Mucosa of descending colon (tissue), 3 donors: ENCODE results near the gene ATRNL1. TPM values are rescaled to one million over a fixed set of nuclear protein-coding genes. Genes with fewer than 3 reads are reported as not detected.

Experiments used
- ATAC-seq: fragments of 200-7000 bp; cut with Tn5 transposase; one replicate; pipeline ENCODE4 v1.9.1; 2020; ENCODE audit warnings: mild to moderate bottlenecking, moderate library complexity
- DNase-seq, 3 donors: peaks; one replicate each; pipeline ENCODE4 v3.0.0-alpha.2; 2020
- H3K36me3 ChIP-seq: fragments of 200-600 bp; one replicate; pipeline ENCODE4 v1.8.0; 2021; ENCODE audit warnings: low read depth, mild to moderate bottlenecking
- H3K4me1 ChIP-seq: fragments of 200-600 bp; one replicate; pipeline ENCODE4 v1.8.0; 2021; ENCODE audit warnings: low read depth, mild to moderate bottlenecking
- H3K4me3 ChIP-seq: fragments of 200-600 bp; one replicate; pipeline ENCODE4 v1.8.0; 2021; ENCODE audit warnings: mild to moderate bottlenecking
- H3K9me3 ChIP-seq: fragments of 200-600 bp; one replicate; pipeline ENCODE4 v1.8.0; 2021; ENCODE audit warnings: mild to moderate bottlenecking
- CTCF ChIP-seq: fragments of 200-600 bp; IDR thresholded peaks from one replicate; pipeline ENCODE4 v1.8.0; 2022; ENCODE audit warnings: antibody characterized with exemption, mild to moderate bottlenecking
- intact Hi-C, 2 donors: fragments of 100-400 bp; cut with DNase I in 1 of 2; cut with micrococcal nuclease in 1 of 2; formaldehyde crosslinking; loops; one replicate each; pipeline versions ENCODE4 v1.11.0 to v1.11.1; 2022; cut with DNase I, micrococcal nuclease
- total RNA-seq, 3 donors: library from RNA; stranded (reverse); fragmentation: NEBNext Ultra II Directional in 2 of 3; extraction: Animal tissue kit (Norgen Biotek cat#: 25700) in 2 of 3; gene quantifications; one replicate each; pipeline versions ENCODE4 v1.2.1 to v1.2.4, GENCODE V29; 2021 to 2023
- donor health status: DM: no; HTN: no; CAD: no; lungs with moderate emphysema.
- donor health status: DM: no; HTN: no; CAD: no.
- donor health status: DM: no; HTN: yes; CAD: no.

Gene ATRNL1
- total RNA-seq, 3 donors from 2014 or later = 0.58 to 61.7 (median 1.8) TPM

DNA sequence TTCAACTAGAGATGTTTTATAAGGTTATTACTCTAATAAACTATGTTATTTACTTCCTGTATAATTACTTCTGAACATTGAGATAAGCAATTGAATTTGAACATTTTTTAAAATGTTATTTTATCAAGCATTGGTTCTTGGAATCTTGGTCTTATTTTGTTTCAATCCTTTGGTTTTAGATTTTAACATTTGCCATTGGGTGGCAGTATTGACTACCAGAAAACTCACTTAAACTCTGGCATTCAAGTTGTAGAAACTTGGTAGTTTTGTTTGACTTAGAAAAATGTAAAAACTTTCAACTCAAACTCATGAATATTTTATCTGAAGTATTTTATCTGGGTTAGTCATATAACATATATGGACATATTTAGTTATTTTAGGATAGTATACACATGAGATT is 48.1 kb downstream of the ATRNL1 start:
- intact Hi-C loops = no loop called here
- Histone ChIP-seq H3K4me3 (no peak overlapping the region), H3K9me3 (no peaks in the 10 kb centered on the region), H3K4me1 (no peaks in the 10 kb centered on the region), H3K36me3 (no peaks in the 10 kb centered on the region)
- ATAC-seq (no peak), DNase-seq (no peak)
- TF ChIP-seq CTCF = no peak

DNA sequence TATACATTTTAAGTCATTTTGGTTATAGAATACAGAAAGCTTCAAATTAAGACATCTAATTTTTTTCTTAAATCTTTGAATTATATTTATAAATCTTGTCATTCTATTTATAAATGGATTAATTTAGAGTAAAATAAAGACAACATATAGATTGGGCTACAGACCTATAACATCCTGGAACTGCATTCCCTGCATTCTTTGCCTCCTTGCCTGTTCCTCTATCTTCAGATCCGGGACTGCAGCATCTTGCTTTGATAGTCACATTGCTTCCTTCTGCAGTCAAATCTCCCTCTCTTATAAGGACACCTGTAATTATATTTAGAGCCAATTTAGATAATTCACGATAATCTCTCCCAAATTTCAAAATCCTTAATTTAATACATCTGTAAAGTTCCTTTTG is 64.2 kb downstream of the ATRNL1 start:
- TF ChIP-seq CTCF = no peak
- intact Hi-C loops = no loop called here
- H3K4me1 ChIP-seq = no peaks in the 10 kb centered on the region
- no peak for DNase-seq
- ATAC-seq = no peak
- no peak overlapping the region for H3K4me3 ChIP-seq
- H3K9me3 ChIP-seq = no peaks in the 10 kb centered on the region
- H3K36me3 ChIP-seq = no peaks in the 10 kb centered on the region

DNA sequence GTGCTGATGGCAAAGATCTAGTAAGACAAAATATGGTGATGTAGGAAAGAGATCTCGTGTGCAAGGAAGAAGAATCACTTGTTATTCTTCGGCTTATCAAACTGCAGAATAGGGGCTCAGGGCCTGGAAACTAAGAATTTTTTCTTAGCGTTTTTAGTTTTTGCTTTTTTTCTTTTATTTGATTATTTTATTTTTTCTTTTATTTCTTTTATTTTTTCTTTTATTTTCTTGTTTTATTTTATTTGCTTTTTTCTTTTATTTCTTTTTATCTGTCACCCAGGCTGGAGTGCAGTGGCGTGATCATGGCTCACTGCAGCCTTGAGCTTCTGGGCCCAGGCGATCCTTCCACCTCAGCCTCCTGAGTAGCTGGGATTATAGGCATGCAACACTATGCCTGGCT is 70.0 kb downstream of the ATRNL1 start:
- Histone ChIP-seq H3K4me3 (no peak overlapping the region), H3K36me3 (no peaks in the 10 kb centered on the region), H3K4me1 (no peaks in the 10 kb centered on the region), H3K9me3 (no peaks in the 10 kb centered on the region)
- intact Hi-C loops = no loop called here
- TF ChIP-seq CTCF = no peak
- DNase-seq = peak in 1 of 3 donors; percentile 8
- no peak for ATAC-seq

GRCh38 chr10:115164220-115164619 is 71.1 kb downstream of the ATRNL1 start:
- Histone ChIP-seq H3K9me3 (no peaks in the 10 kb centered on the region), H3K4me3 (no peak overlapping the region), H3K4me1 (no peaks in the 10 kb centered on the region), H3K36me3 (no peaks in the 10 kb centered on the region)
- TF ChIP-seq CTCF = no peak
- intact Hi-C loops = no loop called here
- ATAC-seq (no peak), DNase-seq (no peak)

DNA sequence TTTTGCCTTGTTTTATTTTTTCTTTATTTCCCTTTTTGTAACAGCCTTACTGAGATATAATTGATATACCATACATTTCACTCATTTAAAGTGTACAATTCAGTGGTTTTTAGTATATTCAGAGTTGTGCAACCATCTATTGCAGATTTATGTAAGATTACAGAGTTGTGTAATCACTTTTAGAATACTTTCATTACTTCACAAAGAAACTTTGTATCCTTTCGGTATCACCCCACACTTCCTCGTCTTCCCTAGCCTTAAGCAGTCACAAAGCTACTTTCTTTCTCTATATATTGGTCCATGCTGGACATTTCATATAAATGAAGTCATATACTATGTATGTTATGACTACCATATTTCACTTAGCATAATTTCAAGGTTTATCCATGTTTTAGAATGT is 74.6 kb downstream of the ATRNL1 start:
- H3K4me1 ChIP-seq = no peaks in the 10 kb centered on the region
- no peaks in the 10 kb centered on the region for H3K9me3 ChIP-seq
- ATAC-seq = no peak
- no peaks in the 10 kb centered on the region for H3K36me3 ChIP-seq
- no peak overlapping the region for H3K4me3 ChIP-seq
- no peak for TF ChIP-seq CTCF
- no peak for DNase-seq
- intact Hi-C loops = loop anchor here in 1 of 2 donors (5.0 kb wide), 1 partner anchor 250 kb away; no protein-coding TSS in a partner anchor

DNA sequence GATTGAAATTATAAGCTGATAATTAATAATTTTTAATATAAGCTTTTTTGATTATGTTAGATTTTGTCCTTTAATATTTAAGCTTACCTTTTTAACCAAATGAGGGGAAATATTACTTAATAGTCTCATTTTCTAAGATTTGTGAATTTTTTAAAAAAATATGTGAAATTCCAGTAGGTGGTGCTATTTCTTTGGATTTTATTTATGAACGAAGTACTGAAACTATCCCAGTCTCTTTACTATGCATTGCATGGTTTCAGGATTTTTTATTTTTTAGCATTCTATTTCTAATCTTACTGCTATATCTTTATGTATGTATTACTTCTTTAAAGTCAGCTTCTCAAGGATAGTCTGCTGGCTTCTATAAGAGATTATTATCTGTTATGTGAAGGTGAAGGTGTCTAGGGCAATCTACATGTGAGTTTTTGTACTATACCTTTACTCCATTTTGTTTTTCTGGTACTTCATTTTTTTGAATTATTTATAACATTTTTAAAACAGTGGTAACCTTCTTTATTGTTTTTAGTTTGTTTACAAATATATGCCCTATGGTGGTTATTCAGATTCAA is 78.3 kb downstream of the ATRNL1 start:
- H3K9me3 ChIP-seq = no peaks in the 10 kb centered on the region
- no peaks in the 10 kb centered on the region for H3K36me3 ChIP-seq
- H3K4me3 ChIP-seq = no peak overlapping the region
- no peaks in the 10 kb centered on the region for H3K4me1 ChIP-seq
- intact Hi-C loops = no loop called here
- DNase-seq (no peak), ATAC-seq (no peak)
- no peak for TF ChIP-seq CTCF
